ENCODE results near the gene NCR1. TPM values are rescaled to one million over a fixed set of nuclear protein-coding genes. Genes with fewer than 3 reads are reported as not detected.
"Not testable (repeated sequence)": the region's sequence is repeated elsewhere in the genome, so short reads cannot be mapped to it uniquely, and the experiment has no call there.

NCR1 gene
- total RNA-seq (10 to 100 TPM in 1 of 5 experiments, 1 to 10 TPM in 1, under 1 TPM in 2, not detected in 1; 0.65 to 22.1 (median 1.6) TPM), polyA plus RNA-seq (not detected), total RNA-seq (not detected)

GRCh38 chr19:54905803-54906511 is at the start of gene NCR1:
Gene NCR1 (plus strand): TSS chr19:54906148. CDS start chr19:54906188, 40 bp downstream.
- Histone ChIP-seq H3K36me3 (ENCODE audit: control insufficient read depth in 2 of 3, insufficient read depth in 3 of 3, low read length in 3 of 3) (no peaks in the 10 kb centered on the region), H3K4me3 (ENCODE audit: low read length) (no peak within 1 kb of the TSS), H3K27ac (ENCODE audit: low read depth, low read length) (no peak within 1 kb of the TSS), H3K4me1 (ENCODE audit: control insufficient read depth in 2 of 2, insufficient read depth in 2 of 2, low read length in 2 of 2) (no peaks in the 10 kb centered on the region), H3K27me3 (ENCODE audit: control insufficient read depth in 2 of 2, insufficient read depth in 2 of 2, low read length in 2 of 2) (no peaks in the 10 kb centered on the region), H3K9me3 (ENCODE audit: control insufficient read depth in 2 of 3, low read length in 3 of 3) (no peaks in the 10 kb centered on the region)
- DNase-seq (no peak), ATAC-seq (peak; percentile 80)
- Mint-ChIP-seq H3K9me3 (peaks cover 0 to 9% (median 3%) of the 10 kb centered on the region in 11 donors), H3K27ac (no peak within 1 kb of the TSS), H3K4me1 (peaks cover 0 to 6% (median 0%) of the 10 kb centered on the region in 7 donors), H3K4me3 (peak within 1 kb of the TSS in 1 of 10 donors; percentile 79), H3K27me3 (peaks cover 3 to 17% (median 6%) of the 10 kb centered on the region in 5 donors), H3K36me3 (no peaks in the 10 kb centered on the region)
- intact Hi-C loops (cut with micrococcal nuclease), result no loop called here
- POLR2A ChIA-PET, result no interaction called here
- CTCF ChIA-PET, result no interaction called here

GRCh38 chr19:54858476-54858875 is 47.5 kb upstream of the NCR1 start:
- H3K36me3 Mint-ChIP-seq; DNase-seq; H3K9me3 ChIP-seq (ENCODE audit: control insufficient read depth in 2 of 3, low read length in 3 of 3); H3K36me3 ChIP-seq (ENCODE audit: control insufficient read depth in 2 of 3, insufficient read depth in 3 of 3, low read length in 3 of 3); intact Hi-C loops (cut with micrococcal nuclease); CTCF ChIA-PET; H3K27me3 ChIP-seq (ENCODE audit: control insufficient read depth in 2 of 2, insufficient read depth in 2 of 2, low read length in 2 of 2); H3K4me3 ChIP-seq (ENCODE audit: low read length); H3K27ac Mint-ChIP-seq; H3K4me1 ChIP-seq (ENCODE audit: control insufficient read depth in 2 of 2, insufficient read depth in 2 of 2, low read length in 2 of 2); H3K4me3 Mint-ChIP-seq; ATAC-seq; POLR2A ChIA-PET; H3K27ac ChIP-seq (ENCODE audit: low read depth, low read length); H3K4me1 Mint-ChIP-seq: not testable (repeated sequence)
- peaks cover 0 to 25% (median 8%) of the 10 kb centered on the region in 11 donors for H3K9me3 Mint-ChIP-seq
- peaks cover 3 to 35% (median 12%) of the 10 kb centered on the region in 5 donors for H3K27me3 Mint-ChIP-seq

GRCh38 chr19:54859421-54859820 is 46.5 kb upstream of the NCR1 start:
- DNase-seq; H3K27ac ChIP-seq (ENCODE audit: low read depth, low read length); H3K4me3 ChIP-seq (ENCODE audit: low read length); H3K4me1 Mint-ChIP-seq; H3K36me3 ChIP-seq (ENCODE audit: control insufficient read depth in 2 of 3, insufficient read depth in 3 of 3, low read length in 3 of 3); H3K9me3 ChIP-seq (ENCODE audit: control insufficient read depth in 2 of 3, low read length in 3 of 3); intact Hi-C loops (cut with micrococcal nuclease); H3K4me1 ChIP-seq (ENCODE audit: control insufficient read depth in 2 of 2, insufficient read depth in 2 of 2, low read length in 2 of 2); H3K27me3 ChIP-seq (ENCODE audit: control insufficient read depth in 2 of 2, insufficient read depth in 2 of 2, low read length in 2 of 2); H3K36me3 Mint-ChIP-seq; POLR2A ChIA-PET; H3K27ac Mint-ChIP-seq; H3K4me3 Mint-ChIP-seq; CTCF ChIA-PET: not testable (repeated sequence)
- Mint-ChIP-seq H3K27me3 (peaks cover 3 to 31% (median 12%) of the 10 kb centered on the region in 5 donors), H3K9me3 (peaks cover 0 to 25% (median 6%) of the 10 kb centered on the region in 11 donors)
- peak; percentile 65 for ATAC-seq

GRCh38 chr19:54863459-54863858 is 42.5 kb upstream of the NCR1 start:
- DNase-seq; H3K4me1 Mint-ChIP-seq; H3K36me3 Mint-ChIP-seq; ATAC-seq; H3K4me3 ChIP-seq (ENCODE audit: low read length); H3K4me3 Mint-ChIP-seq; POLR2A ChIA-PET; H3K27ac Mint-ChIP-seq; H3K27me3 ChIP-seq (ENCODE audit: control insufficient read depth in 2 of 2, insufficient read depth in 2 of 2, low read length in 2 of 2); CTCF ChIA-PET; intact Hi-C loops (cut with micrococcal nuclease); H3K9me3 ChIP-seq (ENCODE audit: control insufficient read depth in 2 of 3, low read length in 3 of 3); H3K4me1 ChIP-seq (ENCODE audit: control insufficient read depth in 2 of 2, insufficient read depth in 2 of 2, low read length in 2 of 2); H3K27ac ChIP-seq (ENCODE audit: low read depth, low read length); H3K36me3 ChIP-seq (ENCODE audit: control insufficient read depth in 2 of 3, insufficient read depth in 3 of 3, low read length in 3 of 3): not testable (repeated sequence)
- peaks cover 0 to 31% (median 6%) of the 10 kb centered on the region in 11 donors for H3K9me3 Mint-ChIP-seq
- H3K27me3 Mint-ChIP-seq, result peaks cover 3 to 43% (median 29%) of the 10 kb centered on the region in 5 donors

- Histone ChIP-seq H3K27ac (ENCODE audit: low read depth, low read length) (no peak overlapping the region), H3K4me3 (ENCODE audit: low read length) (no peak overlapping the region), H3K9me3 (ENCODE audit: control insufficient read depth in 2 of 3, low read length in 3 of 3) (no peaks in the 10 kb centered on the region), H3K4me1 (ENCODE audit: control insufficient read depth in 2 of 2, insufficient read depth in 2 of 2, low read length in 2 of 2) (no peaks in the 10 kb centered on the region), H3K27me3 (ENCODE audit: control insufficient read depth in 2 of 2, insufficient read depth in 2 of 2, low read length in 2 of 2) (no peaks in the 10 kb centered on the region), H3K36me3 (ENCODE audit: control insufficient read depth in 2 of 3, insufficient read depth in 3 of 3, low read length in 3 of 3) (no peaks in the 10 kb centered on the region)
- H3K9me3 Mint-ChIP-seq, result peaks cover 0 to 37% (median 10%) of the 10 kb centered on the region in 11 donors
- ChIA-PET POLR2A (no interaction called here), CTCF (no interaction called here)
- H3K36me3 Mint-ChIP-seq, result peaks cover 0 to 5% (median 0%) of the 10 kb centered on the region in 5 donors
- ATAC-seq (peak; percentile 59), DNase-seq (no peak)
- H3K27me3 Mint-ChIP-seq, result peaks cover 14 to 30% (median 23%) of the 10 kb centered on the region in 5 donors
- H3K4me1 Mint-ChIP-seq, result peaks cover 0 to 6% (median 0%) of the 10 kb centered on the region in 7 donors
- intact Hi-C loops (cut with micrococcal nuclease), result no loop called here
- no peak overlapping the region for H3K4me3 Mint-ChIP-seq
- H3K27ac Mint-ChIP-seq, result no peak overlapping the region
Observed at GRCh38 chr19:54871696-54872095, 34.3 kb upstream of the NCR1 start.

GRCh38 chr19:54873990-54874389 is 32.0 kb upstream of the NCR1 start, which contains the start of gene FCAR:
Gene FCAR (plus strand): TSS chr19:54874235. CDS start chr19:54874290, 55 bp downstream.
- Histone ChIP-seq H3K27me3 (ENCODE audit: control insufficient read depth in 2 of 2, insufficient read depth in 2 of 2, low read length in 2 of 2) (no peaks in the 10 kb centered on the region), H3K4me1 (ENCODE audit: control insufficient read depth in 2 of 2, insufficient read depth in 2 of 2, low read length in 2 of 2) (no peaks in the 10 kb centered on the region), H3K4me3 (ENCODE audit: low read length) (no peak within 1 kb of the TSS), H3K9me3 (ENCODE audit: control insufficient read depth in 2 of 3, low read length in 3 of 3) (no peaks in the 10 kb centered on the region), H3K27ac (ENCODE audit: low read depth, low read length) (no peak within 1 kb of the TSS), H3K36me3 (ENCODE audit: control insufficient read depth in 2 of 3, insufficient read depth in 3 of 3, low read length in 3 of 3) (no peaks in the 10 kb centered on the region)
- Mint-ChIP-seq H3K27ac (no peak within 1 kb of the TSS), H3K4me1 (peaks cover 0 to 8% (median 0%) of the 10 kb centered on the region in 7 donors), H3K4me3 (no peak within 1 kb of the TSS), H3K9me3 (peaks cover 0 to 28% (median 5%) of the 10 kb centered on the region in 11 donors), H3K36me3 (no peaks in the 10 kb centered on the region), H3K27me3 (peaks cover 13 to 21% (median 18%) of the 10 kb centered on the region in 5 donors)
- ATAC-seq (peak; percentile 55), DNase-seq (no peak)
- ChIA-PET CTCF (no interaction called here), POLR2A (no interaction called here)
- intact Hi-C loops (cut with micrococcal nuclease), result no loop called here

GRCh38 chr19:54875506-54875905 is 30.4 kb upstream of the NCR1 start:
- Histone ChIP-seq H3K27me3 (ENCODE audit: control insufficient read depth in 2 of 2, insufficient read depth in 2 of 2, low read length in 2 of 2) (no peaks in the 10 kb centered on the region), H3K36me3 (ENCODE audit: control insufficient read depth in 2 of 3, insufficient read depth in 3 of 3, low read length in 3 of 3) (no peaks in the 10 kb centered on the region), H3K9me3 (ENCODE audit: control insufficient read depth in 2 of 3, low read length in 3 of 3) (no peaks in the 10 kb centered on the region), H3K27ac (ENCODE audit: low read depth, low read length) (no peak overlapping the region), H3K4me1 (ENCODE audit: control insufficient read depth in 2 of 2, insufficient read depth in 2 of 2, low read length in 2 of 2) (no peaks in the 10 kb centered on the region), H3K4me3 (ENCODE audit: low read length) (no peak overlapping the region)
- Mint-ChIP-seq H3K9me3 (peaks cover 0 to 29% (median 4%) of the 10 kb centered on the region in 11 donors), H3K4me1 (peaks cover 0 to 8% (median 0%) of the 10 kb centered on the region in 7 donors), H3K36me3 (no peaks in the 10 kb centered on the region), H3K27me3 (peaks cover 13 to 30% (median 25%) of the 10 kb centered on the region in 5 donors), H3K27ac (no peak overlapping the region), H3K4me3 (no peak overlapping the region)
- ChIA-PET CTCF (interaction anchor here (1.1 kb wide), 1 partner anchor 15 kb away, joined by 8 read pairs; no protein-coding TSS in a partner anchor), POLR2A (no interaction called here)
- DNase-seq (no peak), ATAC-seq (peak; percentile 64)
- intact Hi-C loops (cut with micrococcal nuclease), result no loop called here

Measured in naive thymus-derived CD4-positive, alpha-beta T cell (primary cell).